CD1c-positive myeloid dendritic cell (primary cell): ENCODE data around the gene ZNF525.
"Not testable (repeated sequence)": the region's sequence is repeated elsewhere in the genome, so short reads cannot be mapped to it uniquely, and the experiment has no call there.

Source experiments
- DNase-seq: peaks from one replicate; pipeline ENCODE4 v3.0.0-alpha.2; 2016; ENCODE audit errors: extremely low spot score

ZNF525 gene

GRCh38 chr19:53395840-53396524, 30.5 kb downstream of the ZNF525 start:
- not testable (repeated sequence) for DNase-seq

- no peak for DNase-seq
Measured at GRCh38 chr19:53396525-53396868, 31.0 kb downstream of the ZNF525 start.

DNA sequence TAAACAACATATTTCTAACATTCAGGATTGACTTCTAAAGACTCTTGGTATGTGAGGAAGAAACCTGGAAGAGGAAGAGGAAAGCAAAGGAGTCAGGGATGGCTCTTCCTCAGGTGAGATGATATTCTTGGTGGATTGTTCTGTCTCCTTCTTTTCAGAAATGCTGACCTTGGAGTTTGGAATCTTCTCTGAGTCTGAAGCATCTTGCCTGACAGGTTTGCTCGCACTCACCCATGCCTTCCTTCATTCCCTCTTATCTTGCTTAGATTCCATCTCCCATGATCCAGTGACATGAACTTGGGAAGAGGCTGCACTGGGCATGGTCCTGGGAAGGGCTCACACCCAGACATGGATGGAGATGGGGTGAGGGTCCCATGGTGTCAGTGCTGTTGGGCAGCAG, 32.4 kb downstream of the ZNF525 start:
- DNase-seq = not testable (repeated sequence)

DNA sequence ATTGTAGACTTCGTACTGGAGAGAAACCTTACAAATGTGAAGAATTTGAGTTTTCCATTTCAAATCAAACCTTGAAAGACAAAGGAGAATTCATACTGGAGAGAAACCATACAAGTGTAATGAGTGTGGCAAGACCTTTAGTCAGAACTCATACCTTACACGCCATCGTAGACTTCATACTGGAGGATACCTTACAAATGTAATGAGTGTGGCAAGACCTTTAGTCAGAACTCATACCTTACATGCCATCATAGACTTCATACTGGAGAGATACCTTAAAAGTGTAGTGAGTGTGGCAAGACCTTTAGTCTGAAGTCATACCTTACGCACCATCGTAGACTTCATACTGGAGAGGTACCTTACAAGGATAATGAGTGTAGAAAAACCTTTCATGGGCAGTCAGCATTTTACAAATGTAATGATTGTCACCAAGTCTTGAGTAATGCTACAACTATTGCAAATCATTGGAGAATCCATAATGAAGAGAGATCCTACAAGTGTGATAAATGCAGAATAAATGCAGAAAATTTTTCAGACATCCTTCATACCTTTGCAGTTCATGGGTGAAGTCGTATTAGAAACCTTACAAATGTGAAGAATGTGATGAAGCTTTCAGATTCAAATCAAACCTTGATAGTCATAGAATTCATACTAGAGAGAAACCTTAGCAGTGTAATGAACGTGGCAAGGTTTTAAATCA, 44.1 kb downstream of the ZNF525 start:
- DNase-seq = no peak

GRCh38 chr19:53420520-53421315, 55.2 kb downstream of the ZNF525 start:
- DNase-seq = not testable (repeated sequence)

- no peak for DNase-seq
Measured at GRCh38 chr19:53422551-53422950, 57.0 kb downstream of the ZNF525 start.

DNA sequence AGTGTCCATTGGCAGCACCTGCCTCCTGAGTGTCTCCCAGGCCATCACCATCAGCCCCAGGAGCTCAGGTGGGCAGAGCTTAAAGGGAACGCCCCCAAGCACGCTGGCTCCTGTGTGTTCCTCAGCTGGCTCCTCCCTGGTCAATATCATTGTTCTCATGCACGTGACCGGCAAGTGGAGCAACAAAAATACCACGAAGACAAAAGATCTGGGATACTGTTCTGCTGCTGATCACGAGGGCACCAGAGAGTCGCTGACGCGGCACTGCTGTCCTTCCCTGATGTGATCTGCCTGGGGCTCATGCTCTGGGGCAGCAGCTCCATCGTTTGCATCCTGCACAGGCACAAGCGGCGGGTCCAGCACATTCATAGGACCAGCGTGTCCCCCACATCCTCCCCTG, 57.6 kb downstream of the ZNF525 start:
- not testable (repeated sequence) for DNase-seq

GRCh38 chr19:53423680-53424079, 58.2 kb downstream of the ZNF525 start:
- not testable (repeated sequence) for DNase-seq

DNA sequence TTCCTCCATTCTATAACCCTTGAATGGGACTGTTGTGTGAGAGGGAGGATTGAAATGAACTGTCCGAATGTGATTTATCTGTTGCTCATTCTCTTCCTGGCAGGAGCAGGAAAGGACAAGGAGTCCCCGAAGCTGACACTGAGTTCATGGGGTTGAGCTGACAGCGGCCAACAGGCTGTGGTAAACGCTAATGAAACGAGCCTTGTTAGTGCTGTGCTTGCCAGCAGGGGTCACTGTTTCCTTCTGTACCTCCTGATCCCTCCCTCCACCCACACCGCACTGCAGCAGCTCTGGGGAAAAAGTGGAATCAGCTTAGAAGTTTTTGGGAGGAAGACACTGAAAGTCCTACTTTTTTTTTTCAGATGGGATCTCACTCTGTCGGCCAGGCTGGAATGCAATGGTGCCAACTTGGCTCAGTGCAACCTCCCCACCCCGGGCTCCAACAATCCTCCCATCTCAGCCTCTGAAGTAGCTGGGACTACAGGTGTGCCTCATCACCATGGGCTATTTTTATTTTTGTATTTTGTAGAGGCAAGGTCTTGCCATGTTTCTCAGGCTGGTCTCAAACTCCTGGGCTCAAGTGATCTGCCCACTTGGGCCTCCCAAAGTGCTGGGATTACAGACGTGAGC, 59.6 kb downstream of the ZNF525 start:
- DNase-seq = peak; percentile 78

- peak; percentile 98 for DNase-seq
Measured at GRCh38 chr19:53431399-53432087, 66.0 kb downstream of the ZNF525 start, which contains the start of gene ZNF761. Gene ZNF761 (plus strand): TSS chr19:53431984. CDS start chr19:53447269, 15,285 bp downstream.

- DNase-seq = peak; percentile 8
Measured at GRCh38 chr19:53432088-53432661, 66.7 kb downstream of the ZNF525 start.
